Activated CD4-positive, alpha-beta T cell treated with anti-CD3 and anti-CD28 coated beads for 36 hours (primary cell): ENCODE data around the gene CALR. TPM values are rescaled to one million over a fixed set of nuclear protein-coding genes. Genes with fewer than 3 reads are reported as not detected.
"Not testable (repeated sequence)": the region's sequence is repeated elsewhere in the genome, so short reads cannot be mapped to it uniquely, and the experiment has no call there.

Experiments
- ATAC-seq: fragments of 200-7000 bp; cut with Tn5 transposase; one replicate; pipeline ENCODE4 v1.10.0; 2021; ENCODE audit warnings: mild to moderate bottlenecking, moderate library complexity
- CTCF ChIA-PET: fragments of 350-600 bp; sonication (Branson Sonifier 250); formaldehyde crosslinking; loops from one replicate; lab custom pipeline; 2021; ENCODE audit warnings: antibody characterized with exemption; lab: Charles Lee
- POLR2A ChIA-PET: fragments of 350-600 bp; sonication (Branson Sonifier 250); formaldehyde crosslinking; loops from one replicate; lab custom pipeline; 2021; ENCODE audit warnings: antibody characterized with exemption, inconsistent platforms; lab: Charles Lee
- DNase-seq: peaks from one replicate; pipeline ENCODE4 v3.0.0-alpha.2; 2020
- H3K27ac Mint-ChIP-seq: one replicate; pipeline ENCODE4 v1.8.0; 2021; ENCODE audit warnings: mixed read lengths
- H3K27me3 Mint-ChIP-seq: one replicate; pipeline ENCODE4 v1.8.0; 2021; ENCODE audit warnings: mixed read lengths
- H3K36me3 Mint-ChIP-seq: one replicate; pipeline ENCODE4 v1.8.0; 2021; ENCODE audit warnings: low read depth, mixed read lengths
- H3K4me1 Mint-ChIP-seq: one replicate; pipeline ENCODE4 v1.8.0; 2021; ENCODE audit warnings: mixed read lengths
- H3K4me3 Mint-ChIP-seq: one replicate; pipeline ENCODE4 v1.8.0; 2021; ENCODE audit warnings: mild to moderate bottlenecking, moderate library complexity, mixed read lengths
- H3K9me3 Mint-ChIP-seq: one replicate; pipeline ENCODE4 v1.8.0; 2021; ENCODE audit warnings: low read depth, mixed read lengths
- intact Hi-C, 2 experiments: fragments of 100-400 bp; cut with DNase I in 1 of 2; cut with micrococcal nuclease in 1 of 2; formaldehyde crosslinking; loops; one replicate each; pipeline versions ENCODE4 v1.14.2 to v1.15.1; 2022 to 2024; cut with DNase I, micrococcal nuclease
- total RNA-seq, 2 experiments: library from RNA; stranded (reverse); gene quantifications; one replicate each; pipeline ENCODE4 v1.2.3, GENCODE V29; 2021

Gene CALR
- total RNA-seq, 2 experiments from 2014 or later = 557 to 569 TPM

DNA sequence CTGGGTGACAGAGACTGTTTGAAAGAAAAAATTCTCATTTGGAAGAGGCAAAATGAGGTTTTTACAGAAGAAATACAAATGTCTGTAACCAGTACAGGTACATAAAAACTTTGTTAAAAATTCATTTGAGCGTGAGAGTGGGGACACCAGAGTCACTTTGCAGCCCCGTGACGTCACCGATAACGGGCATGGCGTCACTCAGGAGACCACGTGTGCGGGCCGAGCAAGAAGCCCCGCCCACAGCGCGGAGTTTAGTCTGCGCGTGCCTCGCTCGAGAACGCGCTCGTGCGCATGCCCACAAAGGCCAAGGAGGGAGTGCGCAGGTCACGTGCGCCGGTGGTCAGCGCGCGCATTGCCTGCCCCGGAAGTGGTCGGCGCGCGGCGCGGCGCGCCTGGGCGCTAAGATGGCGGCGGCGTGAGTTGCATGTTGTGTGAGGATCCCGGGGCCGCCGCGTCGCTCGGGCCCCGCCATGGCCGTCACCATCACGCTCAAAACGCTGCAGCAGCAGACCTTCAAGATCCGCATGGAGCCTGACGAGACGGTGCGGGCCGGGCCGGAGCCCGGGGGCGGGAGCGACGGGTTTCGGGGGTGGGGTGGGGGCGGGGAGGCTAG lies 7.2 kb downstream of the CALR start, which contains the start of gene RAD23A:
RAD23A (plus strand) TSS at position 384 of the 613 bp plus-strand sequence; CDS start at position 471, 87 bp downstream.
- Mint-ChIP-seq H3K9me3 (no peaks in the 10 kb centered on the region), H3K36me3 (peaks cover 84% of the 10 kb centered on the region), H3K27me3 (no peaks in the 10 kb centered on the region), H3K4me3 (peak within 1 kb of the TSS; percentile 88), H3K4me1 (peaks cover 55% of the 10 kb centered on the region), H3K27ac (peak within 1 kb of the TSS; percentile 97)
- CTCF ChIA-PET = interaction anchor here (0.6 kb wide), 2 partner anchors 19 to 1463 kb away, joined by 4 read pairs; no protein-coding TSS in a partner anchor
- peak; percentile 81 for ATAC-seq
- intact Hi-C loops = loop anchor here (1.0 to 10.0 kb wide), 9 partner anchors 12 to 1569 kb away; partner anchors contain the start of genes DNAJB1 (in 1 of the 2), FARSA (in 1 of the 2), JUNB (in 1 of the 2) and SYCE2 (in 1 of the 2)
- POLR2A ChIA-PET = interaction anchor here (0.7 kb wide), 1 partner anchor 212 kb away, joined by 3 read pairs; no protein-coding TSS in a partner anchor
- peak; percentile 100 for DNase-seq

DNA sequence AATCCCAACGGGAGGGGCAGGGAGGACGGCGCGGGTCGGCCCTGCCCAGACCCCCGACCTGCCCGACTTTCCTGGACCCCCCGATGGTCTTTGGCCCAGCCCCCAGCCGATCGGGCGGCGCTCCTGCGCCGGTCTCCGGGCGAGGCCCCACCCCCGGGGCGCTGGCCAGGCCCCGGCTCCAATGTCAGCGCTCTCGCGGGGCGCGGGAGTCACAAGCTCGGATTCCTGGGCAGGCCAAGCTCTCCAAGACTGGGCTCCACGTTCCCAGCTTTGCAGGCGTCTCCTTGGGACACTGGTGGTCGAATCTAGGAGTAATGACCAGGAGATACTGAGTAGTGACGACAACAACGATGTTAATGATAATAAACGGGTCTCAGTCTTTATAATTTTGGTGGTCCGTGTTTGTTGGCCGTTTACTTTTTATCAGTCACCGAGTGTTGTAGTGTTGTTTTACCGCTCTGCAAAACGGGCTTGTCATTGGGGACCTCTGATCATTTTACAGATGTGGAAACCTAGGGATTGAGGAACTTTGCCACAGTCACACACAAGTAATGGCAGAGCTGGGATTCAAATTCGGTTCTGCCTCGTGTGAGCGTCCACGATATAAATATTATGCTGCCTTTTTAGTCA lies 7.8 kb downstream of the CALR start:
- H3K36me3 Mint-ChIP-seq = peaks cover 85% of the 10 kb centered on the region
- CTCF ChIA-PET = interaction anchor here (0.6 kb wide), 2 partner anchors 18 to 1464 kb away, joined by 4 read pairs; no protein-coding TSS in a partner anchor
- H3K4me1 Mint-ChIP-seq = peaks cover 50% of the 10 kb centered on the region
- H3K4me3 Mint-ChIP-seq = peak overlapping the region; percentile 88
- POLR2A ChIA-PET = interaction anchor here (0.6 to 1.1 kb wide), 3 partner anchors 8 to 213 kb away, joined by 3 read pairs; no protein-coding TSS in a partner anchor
- DNase-seq (peak; percentile 73), ATAC-seq (peak; percentile 58)
- intact Hi-C loops = loop anchor here (1.0 to 10.0 kb wide), 4 partner anchors 61 to 1569 kb away; partner anchors contain the start of genes DNAJB1 (in 1 of the 2), TNPO2 (in 1 of the 2), ZNF490 (in 1 of the 2) and ZNF791 (in 1 of the 2)
- no peaks in the 10 kb centered on the region for H3K27me3 Mint-ChIP-seq
- H3K27ac Mint-ChIP-seq = peak overlapping the region; percentile 93
- no peaks in the 10 kb centered on the region for H3K9me3 Mint-ChIP-seq

DNA sequence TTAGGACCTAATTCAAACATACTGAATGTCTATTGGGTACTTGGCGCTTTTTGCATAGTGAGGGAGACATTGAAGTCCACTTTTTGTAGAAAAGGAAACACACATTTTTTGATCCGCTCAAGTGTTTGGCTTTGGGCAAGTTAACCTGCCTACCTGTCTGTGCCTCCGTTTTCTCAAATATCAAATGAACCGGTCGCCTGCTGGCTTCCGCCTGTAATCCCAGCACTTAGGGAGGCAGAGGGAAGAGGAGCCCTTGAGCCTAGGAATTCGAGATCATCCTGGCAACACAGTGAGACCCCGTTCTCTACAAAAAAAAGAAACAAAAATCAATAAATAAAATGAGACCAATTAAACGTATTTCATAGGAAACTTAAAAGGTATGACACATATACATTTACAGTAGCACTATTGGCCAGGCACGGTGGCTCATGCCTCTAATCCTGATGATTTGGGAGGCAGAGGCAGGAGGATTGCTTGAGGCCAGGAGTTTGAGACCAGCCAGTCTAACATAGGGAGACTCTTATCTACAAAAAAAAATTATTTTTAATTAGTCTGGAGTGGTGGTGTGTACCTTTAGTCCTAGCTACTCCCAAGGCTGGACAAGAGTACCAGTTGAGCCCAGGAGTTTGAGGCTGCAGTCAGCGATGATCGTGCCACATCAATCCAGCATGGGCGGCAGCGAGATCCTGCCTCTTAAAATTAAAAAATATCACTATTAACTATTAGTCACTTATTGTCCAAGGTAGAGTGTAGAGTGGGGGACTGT lies 8.5 kb downstream of the CALR start:
- CTCF ChIA-PET = interaction anchor here (0.6 to 1.1 kb wide), 2 partner anchors 18 to 102 kb away, joined by 4 to 5 read pairs; no protein-coding TSS in a partner anchor
- POLR2A ChIA-PET = interaction anchor here (0.6 to 1.1 kb wide), 2 partner anchors 8 to 27 kb away, joined by 3 read pairs; no protein-coding TSS in a partner anchor
- no peak for ATAC-seq
- H3K4me3 Mint-ChIP-seq = peak overlapping the region; percentile 88
- H3K9me3 Mint-ChIP-seq = no peaks in the 10 kb centered on the region
- intact Hi-C loops = loop anchor here (1.0 to 10.0 kb wide), 4 partner anchors 62 to 1568 kb away; partner anchors contain the start of genes DNAJB1 (in 1 of the 2), TNPO2 (in 1 of the 2), ZNF490 (in 1 of the 2) and ZNF791 (in 1 of the 2)
- no peaks in the 10 kb centered on the region for H3K27me3 Mint-ChIP-seq
- peaks cover 84% of the 10 kb centered on the region for H3K36me3 Mint-ChIP-seq
- H3K4me1 Mint-ChIP-seq = peaks cover 48% of the 10 kb centered on the region
- H3K27ac Mint-ChIP-seq = peak overlapping the region; percentile 93
- no peak for DNase-seq

DNA sequence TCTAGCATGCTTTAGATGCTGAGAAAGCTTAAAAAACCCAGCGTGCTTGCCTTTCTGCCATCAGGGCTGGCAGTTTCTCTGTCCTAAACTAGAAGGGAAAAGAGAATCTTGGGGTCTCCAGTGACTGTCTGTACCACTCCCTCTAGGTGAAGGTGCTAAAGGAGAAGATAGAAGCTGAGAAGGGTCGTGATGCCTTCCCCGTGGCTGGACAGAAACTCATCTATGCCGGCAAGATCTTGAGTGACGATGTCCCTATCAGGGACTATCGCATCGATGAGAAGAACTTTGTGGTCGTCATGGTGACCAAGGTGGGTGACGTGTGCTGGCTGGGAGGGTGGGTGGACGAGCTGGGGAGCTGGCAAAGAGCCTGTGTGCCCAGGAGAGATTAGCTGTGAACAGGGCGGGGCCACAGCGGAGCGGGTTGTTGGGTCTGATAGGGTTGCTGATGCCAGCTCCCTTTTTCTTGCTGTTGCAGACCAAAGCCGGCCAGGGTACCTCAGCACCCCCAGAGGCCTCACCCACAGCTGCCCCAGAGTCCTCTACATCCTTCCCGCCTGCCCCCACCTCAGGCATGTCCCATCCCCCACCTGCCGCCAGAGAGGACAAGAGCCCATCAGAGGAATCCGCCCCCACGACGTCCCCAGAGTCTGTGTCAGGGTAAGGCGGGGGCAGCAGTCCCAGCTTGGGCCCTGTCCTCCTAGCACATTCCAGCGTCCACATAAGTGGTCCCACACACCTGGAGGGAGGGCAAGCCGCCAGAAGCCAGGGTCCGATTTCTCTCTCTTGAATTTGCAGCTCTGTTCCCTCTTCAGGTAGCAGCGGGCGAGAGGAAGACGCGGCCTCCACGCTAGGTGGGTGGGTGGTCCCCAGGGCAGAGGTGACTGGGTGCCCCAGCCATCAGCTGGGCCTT lies 9.5 kb downstream of the CALR start:
- DNase-seq = no peak
- no peaks in the 10 kb centered on the region for H3K9me3 Mint-ChIP-seq
- H3K4me1 Mint-ChIP-seq = peaks cover 41% of the 10 kb centered on the region
- ChIA-PET CTCF (interaction anchor here (0.6 to 1.1 kb wide), 2 partner anchors 17 to 103 kb away, joined by 4 to 5 read pairs; no protein-coding TSS in a partner anchor), POLR2A (interaction anchor here (0.5 kb wide), 1 partner anchor 17 kb away, joined by 3 read pairs; no protein-coding TSS in a partner anchor)
- H3K27me3 Mint-ChIP-seq = no peaks in the 10 kb centered on the region
- H3K4me3 Mint-ChIP-seq = peak overlapping the region; percentile 88
- ATAC-seq = no peak
- H3K36me3 Mint-ChIP-seq = peaks cover 80% of the 10 kb centered on the region
- H3K27ac Mint-ChIP-seq = peak overlapping the region; percentile 70
- intact Hi-C loops = loop anchor here (5.0 to 10.0 kb wide), 3 partner anchors 226 to 1567 kb away; partner anchors contain the start of genes DNAJB1 (in 1 of the 2), TNPO2 (in 1 of the 2), ZNF490 (in 1 of the 2) and ZNF791 (in 1 of the 2)

DNA sequence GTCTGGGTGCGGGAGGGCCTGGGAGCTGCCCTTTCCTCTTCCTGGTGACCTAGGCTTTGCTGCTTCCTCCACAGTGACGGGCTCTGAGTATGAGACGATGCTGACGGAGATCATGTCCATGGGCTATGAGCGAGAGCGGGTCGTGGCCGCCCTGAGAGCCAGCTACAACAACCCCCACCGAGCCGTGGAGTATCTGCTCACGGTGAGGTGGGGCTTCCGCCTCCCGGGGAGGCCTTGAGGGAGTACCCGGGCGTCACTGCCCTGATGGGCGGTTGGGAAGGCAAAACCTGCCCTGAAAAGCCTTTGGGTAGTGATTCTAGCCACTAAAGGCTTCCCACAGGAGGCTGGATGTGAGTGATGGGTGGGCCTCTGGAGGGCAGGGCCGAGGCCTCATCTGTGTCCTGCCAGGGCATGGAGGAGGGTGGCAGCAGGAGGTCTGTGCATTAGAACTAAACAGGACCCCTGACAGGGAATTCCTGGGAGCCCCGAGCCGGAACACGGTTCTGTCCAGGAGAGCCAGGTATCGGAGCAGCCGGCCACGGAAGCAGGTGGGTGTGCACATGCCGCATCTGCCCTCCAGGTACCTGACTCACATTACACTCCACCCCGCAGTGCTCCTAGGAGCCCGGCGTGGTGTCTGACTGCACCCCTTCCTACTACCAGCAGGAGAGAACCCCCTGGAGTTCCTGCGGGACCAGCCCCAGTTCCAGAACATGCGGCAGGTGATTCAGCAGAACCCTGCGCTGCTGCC lies 10.4 kb downstream of the CALR start:
- peaks cover 80% of the 10 kb centered on the region for H3K36me3 Mint-ChIP-seq
- no peak for ATAC-seq
- POLR2A ChIA-PET = no interaction called here
- DNase-seq = no peak
- CTCF ChIA-PET = interaction anchor here (1.0 kb wide), 1 partner anchor 17 kb away, joined by 3 read pairs; no protein-coding TSS in a partner anchor
- H3K27me3 Mint-ChIP-seq = no peaks in the 10 kb centered on the region
- no peak overlapping the region for H3K4me3 Mint-ChIP-seq
- intact Hi-C loops = loop anchor here (5.0 to 10.0 kb wide), 3 partner anchors 226 to 1566 kb away; partner anchors contain the start of genes DNAJB1 (in 1 of the 2), TNPO2 (in 1 of the 2), ZNF490 (in 1 of the 2) and ZNF791 (in 1 of the 2)
- H3K9me3 Mint-ChIP-seq = no peaks in the 10 kb centered on the region
- H3K4me1 Mint-ChIP-seq = peaks cover 40% of the 10 kb centered on the region
- H3K27ac Mint-ChIP-seq = no peak overlapping the region

DNA sequence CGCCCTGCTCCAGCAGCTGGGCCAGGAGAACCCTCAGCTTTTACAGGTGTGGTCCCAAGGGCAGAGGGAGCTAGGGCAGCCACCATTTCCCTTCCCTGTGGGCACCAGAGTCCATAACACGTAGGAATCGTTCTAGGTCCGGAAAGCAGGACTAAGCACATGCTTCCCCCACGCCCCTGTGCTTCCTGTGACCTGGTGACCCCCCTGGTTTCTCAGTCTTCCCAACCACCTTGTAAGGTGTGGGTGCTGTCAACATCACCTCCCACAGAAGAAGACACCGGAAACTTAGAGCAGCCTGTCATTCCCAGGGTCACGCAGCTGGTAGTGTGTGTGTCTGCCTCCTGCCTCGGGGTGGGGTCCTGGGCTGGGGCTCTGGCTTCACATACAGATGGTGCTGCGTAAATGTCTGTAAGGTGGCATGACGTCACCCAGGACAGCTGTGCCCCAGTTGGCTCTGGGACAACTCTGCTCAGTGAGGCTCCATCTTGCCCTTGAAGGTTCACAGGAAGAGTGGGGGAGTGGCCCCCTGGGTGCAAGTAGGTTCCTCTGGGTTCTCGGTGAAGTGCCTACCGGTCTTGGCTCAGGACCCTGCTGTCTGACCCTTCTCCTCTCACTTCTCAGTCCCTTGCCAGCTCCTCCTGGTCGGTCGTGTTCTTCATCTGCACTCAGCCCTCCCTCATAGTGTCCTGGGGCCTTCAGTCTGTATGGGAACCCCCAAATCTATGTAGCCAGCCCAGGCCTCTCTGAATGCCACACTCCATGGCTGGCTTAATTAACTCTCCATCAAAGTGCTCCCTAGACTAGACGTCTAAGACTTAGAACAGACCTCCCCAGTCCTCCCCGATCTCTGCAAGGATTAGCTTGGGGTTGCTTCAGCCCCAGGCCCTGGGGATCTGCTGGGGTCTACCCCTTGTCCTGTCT lies 11.2 kb downstream of the CALR start:
- intact Hi-C loops = loop anchor here (5.0 to 10.0 kb wide), 3 partner anchors 227 to 1565 kb away; partner anchors contain the start of genes DNAJB1 (in 1 of the 2), TNPO2 (in 1 of the 2), ZNF490 (in 1 of the 2) and ZNF791 (in 1 of the 2)
- H3K4me1 Mint-ChIP-seq = peaks cover 41% of the 10 kb centered on the region

DNA sequence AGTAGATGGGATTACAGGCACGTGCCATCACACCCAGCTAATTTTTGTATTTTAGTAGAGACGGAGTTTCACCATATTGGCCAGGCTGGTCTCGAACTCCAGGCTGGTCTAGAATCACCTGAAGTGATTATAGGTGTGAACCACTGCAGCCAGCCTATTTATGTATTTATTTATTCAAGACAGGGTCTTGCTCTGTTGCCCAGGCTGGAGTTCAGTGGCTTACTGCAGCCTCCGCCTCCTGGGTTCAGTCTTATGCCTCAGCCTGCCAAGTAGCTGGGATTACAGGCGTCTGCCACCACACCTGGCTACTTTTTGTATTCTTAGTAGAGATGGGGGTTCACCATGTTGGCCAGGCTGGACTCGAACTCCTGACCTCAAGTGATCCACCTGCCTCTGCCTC lies 13.6 kb downstream of the CALR start:
- H3K4me1 Mint-ChIP-seq = peaks cover 40% of the 10 kb centered on the region
- peaks cover 79% of the 10 kb centered on the region for H3K36me3 Mint-ChIP-seq
- POLR2A ChIA-PET, ATAC-seq, H3K27me3 Mint-ChIP-seq, intact Hi-C loops, H3K4me3 Mint-ChIP-seq, H3K9me3 Mint-ChIP-seq, DNase-seq: not testable (repeated sequence)
- H3K27ac Mint-ChIP-seq = peak overlapping the region; percentile 8
- CTCF ChIA-PET = interaction anchor here (0.6 kb wide), 1 partner anchor 238 kb away, joined by 3 read pairs; no protein-coding TSS in a partner anchor

More for the DNA sequence above, 11.2 kb downstream of the CALR start:
- DNase-seq (no peak), ATAC-seq (no peak)
- Mint-ChIP-seq H3K9me3 (no peaks in the 10 kb centered on the region), H3K36me3 (peaks cover 80% of the 10 kb centered on the region), H3K27ac (peak overlapping the region; percentile 64), H3K27me3 (no peaks in the 10 kb centered on the region), H3K4me3 (no peak overlapping the region)
- ChIA-PET POLR2A (no interaction called here), CTCF (interaction anchor here (1.0 kb wide), 1 partner anchor 16 kb away, joined by 3 read pairs; no protein-coding TSS in a partner anchor)

DNA sequence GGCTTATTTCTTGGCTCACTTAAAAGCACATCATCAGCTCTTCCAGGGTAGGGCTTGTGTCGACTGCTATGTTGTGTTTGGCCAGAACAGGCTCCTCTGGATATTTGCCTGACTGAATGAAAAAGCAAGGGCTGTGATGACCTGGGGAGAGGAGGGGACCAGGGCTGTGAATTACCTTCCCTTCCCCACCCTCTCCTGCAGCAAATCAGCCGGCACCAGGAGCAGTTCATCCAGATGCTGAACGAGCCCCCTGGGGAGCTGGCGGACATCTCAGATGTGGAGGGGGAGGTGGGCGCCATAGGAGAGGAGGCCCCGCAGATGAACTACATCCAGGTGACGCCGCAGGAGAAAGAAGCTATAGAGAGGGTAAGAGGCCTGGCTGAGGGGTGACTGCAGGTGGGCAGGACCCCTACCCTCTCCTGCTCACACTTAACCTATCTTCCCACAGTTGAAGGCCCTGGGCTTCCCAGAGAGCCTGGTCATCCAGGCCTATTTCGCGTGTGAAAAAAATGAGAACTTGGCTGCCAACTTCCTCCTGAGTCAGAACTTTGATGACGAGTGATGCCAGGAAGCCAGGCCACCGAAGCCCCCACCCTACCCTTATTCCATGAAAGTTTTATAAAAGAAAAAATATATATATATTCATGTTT lies 14.2 kb downstream of the CALR start:
- no peaks in the 10 kb centered on the region for H3K9me3 Mint-ChIP-seq
- no peak overlapping the region for H3K4me3 Mint-ChIP-seq
- POLR2A ChIA-PET = no interaction called here
- DNase-seq = no peak
- no peak for ATAC-seq
- CTCF ChIA-PET = interaction anchor here (0.6 to 5.4 kb wide), 3 partner anchors 10 to 24 kb away, joined by 3 to 38 read pairs (median 4); no protein-coding TSS in a partner anchor
- intact Hi-C loops = no loop called here
- peaks cover 36% of the 10 kb centered on the region for H3K4me1 Mint-ChIP-seq
- no peaks in the 10 kb centered on the region for H3K27me3 Mint-ChIP-seq
- H3K36me3 Mint-ChIP-seq = peaks cover 76% of the 10 kb centered on the region
- peak overlapping the region; percentile 37 for H3K27ac Mint-ChIP-seq
